Astrocyte (in vitro differentiated cells and primary cell): ENCODE results near the gene SCCPDH. TPM values are rescaled to one million over a fixed set of nuclear protein-coding genes. Genes with fewer than 3 reads are reported as not detected.
A peak's percentile ranks its signal among the peaks of the same experiment; 100 is the strongest.

Source experiments
- DNase-seq: peaks from one replicate; pipeline ENCODE4 v3.0.0-alpha.2; 2010; ENCODE audit warnings: low read depth
- FAIRE-seq: peaks from 2 replicates; lab custom pipeline; 2011; peaks lifted over from hg19 to GRCh38; lab: Jason Lieb, UNC
- H2AFZ ChIP-seq: 2 replicates; pipeline ENCODE4 v1.6.0; 2012; ENCODE audit warnings: low read depth, low read length, inconsistent platforms
- H3K27ac ChIP-seq: 2 replicates; pipeline ENCODE4 v1.5.1; 2011; ENCODE audit warnings: low read depth, low read length, inconsistent platforms
- H3K27me3 ChIP-seq: 2 replicates; pipeline ENCODE4 v1.6.0; 2011; ENCODE audit warnings: low read length, inconsistent platforms; ENCODE audit not compliant: insufficient read depth
- H3K36me3 ChIP-seq: 2 replicates; pipeline ENCODE4 v1.5.1; 2011; ENCODE audit warnings: low read length, inconsistent platforms; ENCODE audit not compliant: insufficient read depth
- H3K4me1 ChIP-seq: 2 replicates; pipeline ENCODE4 v1.5.1; 2011; ENCODE audit warnings: low read length, inconsistent platforms; ENCODE audit not compliant: insufficient read depth
- H3K4me2 ChIP-seq: 2 replicates; pipeline ENCODE4 v1.6.0; 2012; ENCODE audit warnings: low read length, inconsistent platforms
- H3K4me3 ChIP-seq: 2 replicates; pipeline ENCODE4 v1.5.1; 2011; ENCODE audit warnings: low read depth, mild to moderate bottlenecking, low read length, inconsistent platforms; ENCODE audit not compliant: insufficient read depth
- H3K79me2 ChIP-seq: 2 replicates; pipeline ENCODE4 v1.6.0; 2012; ENCODE audit warnings: mild to moderate bottlenecking, low read length, inconsistent platforms; ENCODE audit not compliant: insufficient read depth
- H3K9ac ChIP-seq: 2 replicates; pipeline ENCODE4 v1.6.0; 2012; ENCODE audit warnings: mild to moderate bottlenecking, low read length, inconsistent platforms
- H3K9me3 ChIP-seq: 2 replicates; pipeline ENCODE4 v1.5.1; 2012; ENCODE audit warnings: low read depth, mild to moderate bottlenecking, low read length, inconsistent platforms; ENCODE audit not compliant: insufficient read depth
- H4K20me1 ChIP-seq: 2 replicates; pipeline ENCODE4 v1.6.0; 2012; ENCODE audit warnings: low read length, inconsistent platforms; ENCODE audit not compliant: insufficient read depth
- H3K27ac Mint-ChIP-seq: one replicate; pipeline ENCODE4 v1.8.0; 2021; ENCODE audit warnings: mild to moderate bottlenecking, mixed read lengths; ENCODE audit not compliant: unreplicated experiment
- H3K27me3 Mint-ChIP-seq: one replicate; pipeline ENCODE4 v1.8.0; 2021; ENCODE audit warnings: low read depth, mixed read lengths; ENCODE audit not compliant: unreplicated experiment
- H3K36me3 Mint-ChIP-seq: one replicate; pipeline ENCODE4 v1.8.0; 2021; ENCODE audit warnings: low read depth, mixed read lengths; ENCODE audit not compliant: unreplicated experiment
- H3K4me1 Mint-ChIP-seq: one replicate; pipeline ENCODE4 v1.8.0; 2021; ENCODE audit warnings: low read depth, mixed read lengths; ENCODE audit not compliant: unreplicated experiment
- H3K4me3 Mint-ChIP-seq: one replicate; pipeline ENCODE4 v1.8.0; 2021; ENCODE audit warnings: mild to moderate bottlenecking, moderate library complexity, mixed read lengths; ENCODE audit not compliant: unreplicated experiment
- H3K9me3 Mint-ChIP-seq: one replicate; pipeline ENCODE4 v1.8.0; 2021; ENCODE audit warnings: mild to moderate bottlenecking, mixed read lengths; ENCODE audit not compliant: unreplicated experiment
- CTCF ChIP-seq: IDR thresholded peaks from 2 replicates; pipeline ENCODE4 v1.5.1; 2011; ENCODE audit warnings: low read depth, mild to moderate bottlenecking, inconsistent platforms, low read length, moderate library complexity; ENCODE audit not compliant: insufficient read depth
- EZH2 ChIP-seq: IDR thresholded peaks from 2 replicates; pipeline ENCODE4 v1.6.1; 2012; ENCODE audit warnings: mild to moderate bottlenecking, low read length, inconsistent platforms; ENCODE audit not compliant: insufficient read depth
- total RNA-seq: library from RNA; stranded (reverse); gene quantifications from 2 replicates; pipeline ENCODE4 v1.2.1, GENCODE V29; 2021

The SCCPDH gene
- total RNA-seq, 1 donor from 2014 or later, result 25.0 TPM

DNA sequence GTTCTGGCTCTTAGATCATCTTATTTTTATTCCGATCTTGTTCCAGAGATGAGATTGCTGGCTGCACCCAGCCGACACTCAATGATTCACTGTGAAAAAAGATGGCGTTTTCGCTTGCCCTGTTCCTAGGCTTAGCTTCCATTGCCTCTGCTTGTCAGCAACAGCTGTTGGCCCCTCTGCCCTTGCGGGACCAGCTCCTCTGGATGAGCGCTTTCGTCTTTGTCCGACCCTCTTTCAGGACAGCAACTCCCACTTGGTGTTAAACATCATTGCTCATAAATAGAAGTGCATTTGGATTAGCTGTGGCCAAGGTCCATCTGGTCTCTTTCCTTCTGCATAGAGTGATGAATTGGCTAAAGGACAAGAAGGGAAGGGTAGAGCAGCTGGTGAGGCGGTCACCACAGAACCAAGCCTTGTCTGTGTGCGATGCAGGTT is 43.5 kb upstream of the SCCPDH start:
- Mint-ChIP-seq H3K4me1 (peaks cover 4% of the 10 kb centered on the region), H3K27ac (no peak overlapping the region), H3K4me3 (no peak overlapping the region), H3K36me3 (no peaks in the 10 kb centered on the region), H3K27me3 (no peaks in the 10 kb centered on the region), H3K9me3 (no peaks in the 10 kb centered on the region)
- Histone ChIP-seq H3K79me2 (no peaks in the 10 kb centered on the region), H3K9me3 (no peaks in the 10 kb centered on the region), H3K4me1 (peaks cover 5% of the 10 kb centered on the region), H3K36me3 (no peaks in the 10 kb centered on the region), H3K4me2 (peak overlapping the region; percentile 42), H3K27ac (no peak overlapping the region), H3K9ac (no peak overlapping the region), H2AFZ (peak overlapping the region; percentile 18), H3K4me3 (no peak overlapping the region), H4K20me1 (no peaks in the 10 kb centered on the region), H3K27me3 (no peaks in the 10 kb centered on the region)
- no peak for DNase-seq
- TF ChIP-seq EZH2, result no peak
- TF ChIP-seq CTCF, result no peak
- FAIRE-seq, result no peak

DNA sequence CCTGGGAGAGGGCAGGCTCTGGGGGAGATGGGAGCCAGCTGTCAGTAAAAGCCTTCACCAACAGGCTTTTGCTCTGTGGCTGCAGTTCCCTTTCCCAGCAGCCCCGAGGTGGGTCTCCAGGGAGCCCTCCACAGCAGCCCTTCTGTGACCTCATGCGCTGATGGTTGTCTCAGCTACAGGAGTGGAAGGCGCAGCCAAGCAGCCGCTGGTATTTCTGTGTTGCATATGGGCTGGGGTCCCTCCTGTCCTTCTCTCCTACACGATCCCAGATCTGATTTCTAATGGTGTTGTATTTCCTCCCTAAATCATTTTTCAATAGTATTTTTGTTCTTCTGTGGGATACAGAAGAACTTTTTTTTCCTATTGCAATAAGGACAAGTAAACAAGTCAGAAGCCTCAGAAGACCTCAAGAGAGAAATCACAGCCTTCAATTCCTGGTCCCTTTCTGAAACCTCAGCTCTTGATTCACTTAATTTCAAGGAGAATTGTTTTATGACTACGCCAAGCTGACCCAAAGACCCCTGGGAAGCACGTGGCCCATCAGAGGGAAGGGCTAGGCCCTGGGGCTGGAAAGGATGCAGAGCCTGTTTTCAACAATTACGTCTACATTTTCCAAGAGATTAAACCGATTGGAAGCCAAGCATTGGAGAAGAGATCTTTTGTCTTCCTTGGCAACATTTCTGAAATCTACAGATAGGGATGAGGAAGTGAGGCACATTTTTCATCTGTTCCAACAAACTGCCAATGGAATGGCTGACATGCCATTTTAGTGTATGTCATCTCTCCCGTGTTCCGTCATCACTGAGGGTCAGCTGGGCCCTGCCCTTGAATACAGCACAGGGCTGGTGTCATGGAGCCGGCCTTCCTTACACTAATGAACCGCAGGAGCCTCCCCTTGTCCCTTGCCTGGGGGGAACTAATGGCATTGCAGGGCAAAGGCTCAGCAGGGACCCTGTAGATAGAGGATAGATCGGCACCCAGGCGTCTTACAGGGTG is 42.0 kb upstream of the SCCPDH start:
- Mint-ChIP-seq H3K4me1 (peaks cover 4% of the 10 kb centered on the region), H3K27me3 (no peaks in the 10 kb centered on the region), H3K27ac (peak overlapping the region; percentile 55), H3K9me3 (peaks cover 3% of the 10 kb centered on the region), H3K4me3 (peak overlapping the region; percentile 58), H3K36me3 (peaks cover 2% of the 10 kb centered on the region)
- H3K79me2 ChIP-seq, result no peaks in the 10 kb centered on the region
- FAIRE-seq (no peak), DNase-seq (no peak)
- no peaks in the 10 kb centered on the region for H3K36me3 ChIP-seq
- no peak overlapping the region for H3K4me3 ChIP-seq
- H4K20me1 ChIP-seq, result no peaks in the 10 kb centered on the region
- H2AFZ ChIP-seq, result no peak overlapping the region
- H3K4me2 ChIP-seq, result no peak overlapping the region
- no peak for TF ChIP-seq EZH2
- TF ChIP-seq CTCF, result no peak
- peaks cover 5% of the 10 kb centered on the region for H3K4me1 ChIP-seq
- no peaks in the 10 kb centered on the region for H3K9me3 ChIP-seq
- H3K27ac ChIP-seq, result no peak overlapping the region
- H3K27me3 ChIP-seq, result no peaks in the 10 kb centered on the region
- H3K9ac ChIP-seq, result no peak overlapping the region
